ENCODE results near the gene RANGRF.

GRCh38 chr17:8300226-8300625 is 11.8 kb downstream of the RANGRF start:
- TF ChIP-seq EZH2 (IDR thresholded peaks at IDR 0.05; ENCODE audit: borderline replicate concordance, low read length) (no peak), CTCF (IDR thresholded peaks at IDR 0.05; ENCODE audit: low read length) (no peak)
